ENCODE measurements around the gene TFPI.

TFPI gene

GRCh38 chr2:187554704-187555082, 458 bp upstream of the TFPI start:
- H3K27ac ChIP-seq: peak overlapping the region in 1 of 2 donors; percentile 64
- H3K4me3 ChIP-seq: peak overlapping the region; percentile 72
- no peak for DNase-seq (ENCODE audit: low spot score)
- TF ChIP-seq, protein P1, sequence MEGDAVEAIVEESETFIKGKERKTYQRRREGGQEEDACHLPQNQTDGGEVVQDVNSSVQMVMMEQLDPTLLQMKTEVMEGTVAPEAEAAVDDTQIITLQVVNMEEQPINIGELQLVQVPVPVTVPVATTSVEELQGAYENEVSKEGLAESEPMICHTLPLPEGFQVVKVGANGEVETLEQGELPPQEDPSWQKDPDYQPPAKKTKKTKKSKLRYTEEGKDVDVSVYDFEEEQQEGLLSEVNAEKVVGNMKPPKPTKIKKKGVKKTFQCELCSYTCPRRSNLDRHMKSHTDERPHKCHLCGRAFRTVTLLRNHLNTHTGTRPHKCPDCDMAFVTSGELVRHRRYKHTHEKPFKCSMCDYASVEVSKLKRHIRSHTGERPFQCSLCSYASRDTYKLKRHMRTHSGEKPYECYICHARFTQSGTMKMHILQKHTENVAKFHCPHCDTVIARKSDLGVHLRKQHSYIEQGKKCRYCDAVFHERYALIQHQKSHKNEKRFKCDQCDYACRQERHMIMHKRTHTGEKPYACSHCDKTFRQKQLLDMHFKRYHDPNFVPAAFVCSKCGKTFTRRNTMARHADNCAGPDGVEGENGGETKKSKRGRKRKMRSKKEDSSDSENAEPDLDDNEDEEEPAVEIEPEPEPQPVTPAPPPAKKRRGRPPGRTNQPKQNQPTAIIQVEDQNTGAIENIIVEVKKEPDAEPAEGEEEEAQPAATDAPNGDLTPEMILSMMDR (IDR thresholded peaks at IDR 0.05): no peak

DNA sequence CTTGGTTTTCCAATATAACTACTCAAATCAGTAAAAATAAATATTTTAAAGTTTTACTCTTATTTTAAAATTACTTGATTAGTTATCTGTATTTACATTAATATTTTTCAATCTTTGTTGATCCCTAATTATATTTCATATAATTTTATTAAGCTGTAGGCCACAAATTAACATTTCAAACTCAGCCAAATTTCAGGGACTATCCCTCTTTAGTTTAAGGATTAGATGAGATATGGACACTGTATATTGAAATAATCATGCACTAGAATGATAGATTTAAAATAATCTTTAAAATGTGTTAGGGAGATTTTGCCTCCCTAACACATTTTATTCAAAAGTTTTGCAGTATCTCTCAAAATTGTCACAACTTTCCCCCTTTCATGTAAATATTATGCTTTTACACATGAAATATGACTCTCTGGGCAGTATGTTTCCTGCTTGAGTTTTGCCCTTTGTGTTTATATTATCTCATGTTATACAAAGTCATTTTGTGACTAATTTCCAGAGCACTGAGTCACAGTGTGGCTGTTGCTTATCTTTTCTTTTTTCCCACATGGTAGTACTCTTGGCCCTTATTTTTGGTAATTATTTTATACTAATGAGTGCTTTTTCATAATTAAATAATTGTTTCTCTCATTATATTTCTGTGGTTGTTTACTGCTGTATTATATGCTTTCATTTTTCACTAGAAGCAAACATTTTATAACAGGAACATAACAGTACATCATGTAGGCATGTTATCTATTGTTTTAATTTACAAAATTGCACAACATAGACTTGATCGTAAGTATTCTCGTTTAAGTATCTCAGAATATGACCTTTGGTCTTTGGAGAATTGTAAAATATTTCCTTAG, 1.2 kb downstream of the TFPI start:
- DNase-seq (ENCODE audit: low spot score): no peak
- Histone ChIP-seq H3K27ac (peak overlapping the region; percentile 64 to 68), H3K4me3 (peak overlapping the region; percentile 72)
- TF ChIP-seq, protein P1 (IDR thresholded peaks at IDR 0.05): no peak

- peak overlapping the region; percentile 72 for H3K4me3 ChIP-seq
Observed at GRCh38 chr2:187552381-187552780, 1.9 kb downstream of the TFPI start.

GRCh38 chr2:187550857-187551256, 3.4 kb downstream of the TFPI start:
- peak overlapping the region; percentile 72 for H3K4me3 ChIP-seq
- H3K27ac ChIP-seq: peak overlapping the region; percentile 24 to 44

More at GRCh38 chr2:187552381-187552780, 1.9 kb downstream of the TFPI start:
- no peak for DNase-seq (ENCODE audit: low spot score)
- TF ChIP-seq, protein P1 (IDR thresholded peaks at IDR 0.05): no peak
- peak overlapping the region in 1 of 2 donors; percentile 68 for H3K27ac ChIP-seq

GRCh38 chr2:187549951-187550555, 4.2 kb downstream of the TFPI start:
- TF ChIP-seq, protein P1 (IDR thresholded peaks at IDR 0.05): no peak
- H3K27ac ChIP-seq: peak overlapping the region; percentile 24 to 67
- no peak for DNase-seq (ENCODE audit: low spot score)
- H3K4me3 ChIP-seq: peak overlapping the region; percentile 72

More at GRCh38 chr2:187550857-187551256, 3.4 kb downstream of the TFPI start:
- TF ChIP-seq, protein P1 (IDR thresholded peaks at IDR 0.05): no peak
- no peak for DNase-seq (ENCODE audit: low spot score)

DNA sequence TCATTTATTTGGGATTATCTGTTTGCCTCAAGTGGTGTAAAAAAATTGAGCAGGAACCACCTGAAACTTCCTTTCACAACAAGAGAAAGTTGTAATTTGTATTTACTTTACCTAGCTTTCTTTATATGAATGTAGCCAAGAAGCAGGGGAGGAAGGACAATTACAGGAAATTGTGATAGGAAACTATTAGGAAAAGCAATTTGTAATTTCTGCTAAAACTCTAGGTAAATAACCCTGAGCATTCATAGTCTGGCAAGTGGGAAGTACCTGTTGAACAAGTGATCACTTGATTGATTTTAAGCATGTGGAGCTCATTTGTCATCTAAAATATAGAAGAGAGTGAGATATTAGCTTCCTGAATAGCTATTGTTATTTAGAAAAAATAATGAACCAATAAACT, 5.0 kb downstream of the TFPI start:
- no peak for DNase-seq (ENCODE audit: low spot score)
- H3K27ac ChIP-seq: peak overlapping the region; percentile 53 to 55
- TF ChIP-seq, protein P1 (IDR thresholded peaks at IDR 0.05): no peak
- peak overlapping the region; percentile 72 for H3K4me3 ChIP-seq
